Nephron progenitor cell (in vitro differentiated cells): ENCODE measurements around the gene NTN1.
"Not testable (repeated sequence)": the region's sequence is repeated elsewhere in the genome, so short reads cannot be mapped to it uniquely, and the experiment has no call there.

Source experiments
- DNase-seq: peaks from one replicate; pipeline ENCODE4 v3.0.0; 2021
- H3K27ac Mint-ChIP-seq: 2 replicates; pipeline ENCODE4 v1.8.0; 2021; ENCODE audit warnings: mild to moderate bottlenecking, moderate library complexity, mixed read lengths
- H3K27me3 Mint-ChIP-seq: 2 replicates; pipeline ENCODE4 v1.8.0; 2021; ENCODE audit warnings: mild to moderate bottlenecking, low read depth, mixed read lengths; ENCODE audit not compliant: poor library complexity
- H3K36me3 Mint-ChIP-seq: 2 replicates; pipeline ENCODE4 v1.8.0; 2021; ENCODE audit warnings: low read depth, mixed read lengths
- H3K4me1 Mint-ChIP-seq: 2 replicates; pipeline ENCODE4 v1.8.0; 2021; ENCODE audit warnings: mixed read lengths
- H3K4me3 Mint-ChIP-seq: 2 replicates; pipeline ENCODE4 v1.8.0; 2021; ENCODE audit warnings: mild to moderate bottlenecking, moderate library complexity, mixed read lengths
- H3K9me3 Mint-ChIP-seq: 2 replicates; pipeline ENCODE4 v1.8.0; 2021; ENCODE audit warnings: mild to moderate bottlenecking, moderate library complexity, mixed read lengths
- TF ChIP-seq, protein P1 (sequence below): fragments of 200-600 bp; sonication (generic); IDR thresholded peaks from 2 replicates; pipeline ENCODE4 v1.5.0; 2021; ENCODE audit warnings: antibody characterized with exemption

Gene NTN1

DNA sequence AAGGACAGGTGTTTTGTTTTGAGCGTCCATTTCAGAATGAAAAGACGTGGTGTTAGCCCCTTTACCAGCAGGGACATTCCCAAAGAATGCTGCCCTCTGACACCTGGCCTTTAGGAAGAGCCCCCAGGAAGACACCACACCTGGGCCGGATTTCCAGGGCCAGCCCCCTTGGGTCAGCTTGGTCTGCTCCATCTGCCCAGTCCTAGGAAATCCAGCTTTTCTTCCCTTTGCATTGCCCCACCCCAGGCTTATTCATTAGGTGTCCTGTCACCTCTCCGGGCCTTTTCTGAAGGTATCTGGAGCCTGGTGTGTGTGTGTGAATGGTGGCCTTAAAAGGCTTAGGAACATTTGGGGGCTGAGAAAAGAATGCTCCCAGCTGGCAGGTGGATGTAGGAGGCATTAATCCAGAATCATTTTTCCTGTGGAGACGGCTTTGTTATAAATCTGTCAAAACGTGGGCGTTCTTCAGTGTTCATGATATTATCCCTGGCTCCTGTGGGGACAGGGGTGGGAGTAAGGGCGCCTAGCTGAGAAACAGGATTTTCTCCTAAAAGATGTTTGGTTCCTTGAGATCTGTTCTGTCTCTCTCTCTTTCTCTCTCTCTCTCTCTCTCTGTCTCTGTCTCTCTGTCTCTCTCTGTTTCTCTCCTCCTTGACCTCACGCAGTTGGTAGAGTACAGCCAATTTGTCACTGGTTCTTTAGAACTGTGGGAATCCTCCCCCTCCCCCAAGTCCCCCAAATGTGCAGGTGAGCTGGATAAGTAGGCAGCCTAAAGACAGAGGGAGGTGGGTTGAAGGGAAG, 84.0 kb downstream of the NTN1 start:
- Mint-ChIP-seq H3K27ac (peak overlapping the region; percentile 38), H3K4me1 (peaks cover 18% of the 10 kb centered on the region), H3K36me3 (peaks cover 46% of the 10 kb centered on the region), H3K4me3 (no peak overlapping the region), H3K27me3 (peaks cover 3% of the 10 kb centered on the region), H3K9me3 (peaks cover 6% of the 10 kb centered on the region)
- TF ChIP-seq, protein P1, sequence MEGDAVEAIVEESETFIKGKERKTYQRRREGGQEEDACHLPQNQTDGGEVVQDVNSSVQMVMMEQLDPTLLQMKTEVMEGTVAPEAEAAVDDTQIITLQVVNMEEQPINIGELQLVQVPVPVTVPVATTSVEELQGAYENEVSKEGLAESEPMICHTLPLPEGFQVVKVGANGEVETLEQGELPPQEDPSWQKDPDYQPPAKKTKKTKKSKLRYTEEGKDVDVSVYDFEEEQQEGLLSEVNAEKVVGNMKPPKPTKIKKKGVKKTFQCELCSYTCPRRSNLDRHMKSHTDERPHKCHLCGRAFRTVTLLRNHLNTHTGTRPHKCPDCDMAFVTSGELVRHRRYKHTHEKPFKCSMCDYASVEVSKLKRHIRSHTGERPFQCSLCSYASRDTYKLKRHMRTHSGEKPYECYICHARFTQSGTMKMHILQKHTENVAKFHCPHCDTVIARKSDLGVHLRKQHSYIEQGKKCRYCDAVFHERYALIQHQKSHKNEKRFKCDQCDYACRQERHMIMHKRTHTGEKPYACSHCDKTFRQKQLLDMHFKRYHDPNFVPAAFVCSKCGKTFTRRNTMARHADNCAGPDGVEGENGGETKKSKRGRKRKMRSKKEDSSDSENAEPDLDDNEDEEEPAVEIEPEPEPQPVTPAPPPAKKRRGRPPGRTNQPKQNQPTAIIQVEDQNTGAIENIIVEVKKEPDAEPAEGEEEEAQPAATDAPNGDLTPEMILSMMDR: no peak
- DNase-seq: no peak

DNA sequence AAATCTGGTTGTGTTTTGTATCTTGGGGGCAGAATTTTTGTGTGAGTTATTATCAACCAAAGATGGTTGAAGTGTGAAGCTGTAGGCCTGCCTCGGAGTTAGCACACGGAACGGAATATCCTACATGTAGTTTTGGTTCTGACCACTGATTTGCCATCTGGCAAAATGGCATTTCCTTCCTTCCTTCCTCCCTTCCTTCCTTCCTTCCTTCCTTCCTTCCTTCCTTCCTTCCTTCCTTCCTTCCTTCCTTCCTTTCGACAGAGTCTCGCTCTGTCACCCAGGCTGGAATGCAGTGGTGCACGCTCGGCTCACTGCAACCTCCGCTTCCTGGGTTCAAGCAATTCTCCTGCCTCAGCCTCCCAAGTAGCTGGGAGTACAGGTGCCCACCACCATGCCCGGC, 85.0 kb downstream of the NTN1 start:
- Mint-ChIP-seq H3K36me3 (peaks cover 36% of the 10 kb centered on the region), H3K4me1 (peaks cover 22% of the 10 kb centered on the region)
- not testable (repeated sequence) for H3K4me3 Mint-ChIP-seq, DNase-seq, H3K27me3 Mint-ChIP-seq, H3K27ac Mint-ChIP-seq, H3K9me3 Mint-ChIP-seq

DNA sequence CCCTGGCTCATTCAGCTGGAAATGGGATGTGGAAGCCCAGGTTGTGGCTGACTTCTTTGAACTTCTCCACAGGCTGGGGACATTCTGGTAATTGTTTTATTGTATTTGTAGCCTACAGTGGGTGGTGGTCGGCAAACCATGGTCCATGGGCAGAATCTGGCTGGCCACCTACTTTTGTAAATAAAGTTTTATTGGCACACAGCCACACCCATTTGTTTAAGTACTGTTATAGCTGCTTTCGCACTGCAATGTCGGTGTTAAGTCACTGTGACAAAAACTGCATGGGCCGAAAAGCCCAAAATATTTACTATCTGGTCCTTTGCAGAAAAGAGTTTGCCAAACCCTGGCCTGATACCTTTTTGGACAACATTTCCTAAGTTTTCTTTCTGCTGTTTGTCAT, 86.2 kb downstream of the NTN1 start:
- Mint-ChIP-seq H3K4me1 (peaks cover 23% of the 10 kb centered on the region), H3K27me3 (peaks cover 7% of the 10 kb centered on the region), H3K27ac (peak overlapping the region; percentile 75), H3K9me3 (no peaks in the 10 kb centered on the region), H3K4me3 (no peak overlapping the region), H3K36me3 (peaks cover 32% of the 10 kb centered on the region)
- TF ChIP-seq, protein P1: no peak
- no peak for DNase-seq

DNA sequence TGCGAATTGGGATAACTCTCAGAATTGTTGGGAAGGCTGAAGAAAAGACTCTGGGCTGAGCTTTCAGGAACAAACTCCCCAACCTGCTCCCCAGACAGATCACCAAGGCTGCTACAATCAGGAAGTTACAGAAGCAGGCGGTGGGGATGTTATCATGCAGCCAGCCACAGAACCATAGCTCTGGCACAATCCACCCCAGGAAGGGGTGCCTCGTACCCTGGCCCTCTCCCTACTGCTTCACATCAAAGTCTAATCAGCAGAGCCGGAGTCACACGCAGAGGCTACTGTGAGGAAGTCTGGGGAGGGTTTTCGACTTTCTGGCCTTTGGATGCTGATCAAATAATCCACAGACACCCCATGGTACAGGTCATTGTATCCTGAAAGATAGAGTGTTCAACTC, 86.8 kb downstream of the NTN1 start:
- Mint-ChIP-seq H3K4me3 (no peak overlapping the region), H3K36me3 (peaks cover 29% of the 10 kb centered on the region), H3K27ac (peak overlapping the region; percentile 75), H3K4me1 (peaks cover 23% of the 10 kb centered on the region), H3K9me3 (no peaks in the 10 kb centered on the region), H3K27me3 (peaks cover 7% of the 10 kb centered on the region)
- TF ChIP-seq, protein P1: no peak
- DNase-seq: no peak

DNA sequence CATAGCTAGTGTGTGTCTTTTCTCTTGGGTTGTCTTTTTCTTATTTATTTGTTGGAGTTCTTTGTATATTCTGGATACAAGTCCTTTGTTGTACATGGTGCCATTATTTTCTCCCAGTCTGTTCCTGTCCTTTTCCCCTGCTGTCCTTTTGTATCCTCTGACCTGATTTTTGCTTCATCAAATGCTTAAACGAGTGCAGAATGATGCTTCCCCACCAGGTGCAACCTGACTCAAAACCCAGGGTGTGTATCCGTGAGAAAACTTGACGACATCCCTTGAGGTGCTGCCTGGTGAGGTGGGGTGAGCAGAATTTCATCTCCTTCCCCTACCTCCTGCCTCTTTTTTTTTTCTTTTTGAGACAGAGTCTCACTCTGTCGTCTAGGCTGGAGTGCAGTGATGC, 88.6 kb downstream of the NTN1 start:
- DNase-seq: no peak
- H3K36me3 Mint-ChIP-seq: peaks cover 29% of the 10 kb centered on the region
- H3K27ac Mint-ChIP-seq: peak overlapping the region; percentile 5
- peaks cover 19% of the 10 kb centered on the region for H3K4me1 Mint-ChIP-seq
- H3K4me3 Mint-ChIP-seq: no peak overlapping the region
- TF ChIP-seq, protein P1: no peak
- H3K9me3 Mint-ChIP-seq: no peaks in the 10 kb centered on the region
- H3K27me3 Mint-ChIP-seq: peaks cover 7% of the 10 kb centered on the region

DNA sequence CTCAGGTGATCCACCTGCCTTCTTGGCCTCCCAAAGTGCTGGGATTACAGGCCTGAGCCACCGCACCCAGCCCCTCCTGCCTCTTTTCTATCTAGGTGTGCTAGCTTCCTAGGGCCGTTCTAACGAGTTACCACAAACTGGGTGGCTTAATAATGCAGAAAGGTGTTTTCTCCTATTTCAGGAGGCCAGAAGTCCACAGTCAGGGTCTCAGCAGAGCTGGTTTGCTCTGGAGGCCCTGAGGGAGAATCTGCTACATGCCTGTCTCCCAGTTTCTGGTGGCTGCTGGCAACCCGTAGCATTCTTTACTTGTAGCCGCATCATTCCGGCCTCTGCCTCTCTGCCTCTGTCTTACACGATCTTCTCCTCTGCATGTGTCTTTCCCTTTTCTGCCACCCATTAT, 89.2 kb downstream of the NTN1 start:
- H3K9me3 Mint-ChIP-seq: no peaks in the 10 kb centered on the region
- no peak for DNase-seq
- H3K27me3 Mint-ChIP-seq: peaks cover 7% of the 10 kb centered on the region
- H3K36me3 Mint-ChIP-seq: peaks cover 29% of the 10 kb centered on the region
- peaks cover 20% of the 10 kb centered on the region for H3K4me1 Mint-ChIP-seq
- H3K4me3 Mint-ChIP-seq: no peak overlapping the region
- TF ChIP-seq, protein P1: no peak
- H3K27ac Mint-ChIP-seq: no peak overlapping the region
